Measurements from ENCODE around the gene MT1E.
"Not testable (repeated sequence)": the region's sequence is repeated elsewhere in the genome, so short reads cannot be mapped to it uniquely, and the experiment has no call there.

The MT1E gene

DNA sequence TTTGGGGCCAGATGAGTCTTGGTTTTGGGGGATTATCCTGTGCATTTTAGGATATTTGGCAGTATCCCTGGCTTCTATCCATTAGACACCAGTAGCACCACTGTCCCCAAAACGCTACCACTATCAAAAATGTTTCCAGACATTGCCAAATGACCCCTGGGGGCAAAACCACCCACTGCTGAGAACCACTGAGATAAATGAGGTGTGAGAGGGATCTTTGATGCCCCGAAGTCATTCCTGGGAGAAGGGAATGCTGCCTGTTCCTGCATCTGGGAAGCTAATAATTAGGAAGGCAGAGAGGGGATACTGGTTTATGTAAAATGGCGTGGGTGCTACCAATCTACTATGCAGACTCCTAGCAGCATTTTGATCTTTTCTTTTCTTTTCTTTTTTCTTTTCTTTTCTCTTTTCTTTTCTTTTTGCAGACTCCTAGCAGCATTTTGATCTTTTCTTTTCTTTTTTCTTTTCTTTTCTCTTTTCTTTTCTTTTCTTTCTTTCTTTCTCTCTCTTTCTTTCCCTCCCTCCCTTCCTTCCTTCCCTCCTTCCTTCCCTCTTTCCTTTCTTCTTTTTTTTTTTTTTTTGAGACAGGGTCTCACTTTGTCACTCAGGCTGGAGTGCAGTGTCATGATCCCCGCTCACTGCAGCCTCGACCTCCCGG lies 45.1 kb upstream of the MT1E start:
- no peak for DNase-seq (ENCODE audit: low read depth in 1 of 2, low spot score in 1 of 2)
- H3K27ac ChIP-seq (replicated peaks) = no peak overlapping the region
- TF ChIP-seq, protein P1, sequence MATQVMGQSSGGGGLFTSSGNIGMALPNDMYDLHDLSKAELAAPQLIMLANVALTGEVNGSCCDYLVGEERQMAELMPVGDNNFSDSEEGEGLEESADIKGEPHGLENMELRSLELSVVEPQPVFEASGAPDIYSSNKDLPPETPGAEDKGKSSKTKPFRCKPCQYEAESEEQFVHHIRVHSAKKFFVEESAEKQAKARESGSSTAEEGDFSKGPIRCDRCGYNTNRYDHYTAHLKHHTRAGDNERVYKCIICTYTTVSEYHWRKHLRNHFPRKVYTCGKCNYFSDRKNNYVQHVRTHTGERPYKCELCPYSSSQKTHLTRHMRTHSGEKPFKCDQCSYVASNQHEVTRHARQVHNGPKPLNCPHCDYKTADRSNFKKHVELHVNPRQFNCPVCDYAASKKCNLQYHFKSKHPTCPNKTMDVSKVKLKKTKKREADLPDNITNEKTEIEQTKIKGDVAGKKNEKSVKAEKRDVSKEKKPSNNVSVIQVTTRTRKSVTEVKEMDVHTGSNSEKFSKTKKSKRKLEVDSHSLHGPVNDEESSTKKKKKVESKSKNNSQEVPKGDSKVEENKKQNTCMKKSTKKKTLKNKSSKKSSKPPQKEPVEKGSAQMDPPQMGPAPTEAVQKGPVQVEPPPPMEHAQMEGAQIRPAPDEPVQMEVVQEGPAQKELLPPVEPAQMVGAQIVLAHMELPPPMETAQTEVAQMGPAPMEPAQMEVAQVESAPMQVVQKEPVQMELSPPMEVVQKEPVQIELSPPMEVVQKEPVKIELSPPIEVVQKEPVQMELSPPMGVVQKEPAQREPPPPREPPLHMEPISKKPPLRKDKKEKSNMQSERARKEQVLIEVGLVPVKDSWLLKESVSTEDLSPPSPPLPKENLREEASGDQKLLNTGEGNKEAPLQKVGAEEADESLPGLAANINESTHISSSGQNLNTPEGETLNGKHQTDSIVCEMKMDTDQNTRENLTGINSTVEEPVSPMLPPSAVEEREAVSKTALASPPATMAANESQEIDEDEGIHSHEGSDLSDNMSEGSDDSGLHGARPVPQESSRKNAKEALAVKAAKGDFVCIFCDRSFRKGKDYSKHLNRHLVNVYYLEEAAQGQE (IDR thresholded peaks at IDR 0.05; ENCODE audit: insufficient replicate concordance, low read depth) = no peak
- no peak for TF ChIP-seq SPI1 (IDR thresholded peaks at IDR 0.05; ENCODE audit: borderline replicate concordance, low read depth)
- no peak for TF ChIP-seq POLR2AphosphoS5 (IDR thresholded peaks at IDR 0.05; ENCODE audit: low read depth)
- TF ChIP-seq, protein P2, sequence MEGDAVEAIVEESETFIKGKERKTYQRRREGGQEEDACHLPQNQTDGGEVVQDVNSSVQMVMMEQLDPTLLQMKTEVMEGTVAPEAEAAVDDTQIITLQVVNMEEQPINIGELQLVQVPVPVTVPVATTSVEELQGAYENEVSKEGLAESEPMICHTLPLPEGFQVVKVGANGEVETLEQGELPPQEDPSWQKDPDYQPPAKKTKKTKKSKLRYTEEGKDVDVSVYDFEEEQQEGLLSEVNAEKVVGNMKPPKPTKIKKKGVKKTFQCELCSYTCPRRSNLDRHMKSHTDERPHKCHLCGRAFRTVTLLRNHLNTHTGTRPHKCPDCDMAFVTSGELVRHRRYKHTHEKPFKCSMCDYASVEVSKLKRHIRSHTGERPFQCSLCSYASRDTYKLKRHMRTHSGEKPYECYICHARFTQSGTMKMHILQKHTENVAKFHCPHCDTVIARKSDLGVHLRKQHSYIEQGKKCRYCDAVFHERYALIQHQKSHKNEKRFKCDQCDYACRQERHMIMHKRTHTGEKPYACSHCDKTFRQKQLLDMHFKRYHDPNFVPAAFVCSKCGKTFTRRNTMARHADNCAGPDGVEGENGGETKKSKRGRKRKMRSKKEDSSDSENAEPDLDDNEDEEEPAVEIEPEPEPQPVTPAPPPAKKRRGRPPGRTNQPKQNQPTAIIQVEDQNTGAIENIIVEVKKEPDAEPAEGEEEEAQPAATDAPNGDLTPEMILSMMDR (IDR thresholded peaks at IDR 0.05; ENCODE audit: insufficient read depth, low read length) = no peak
- no peak for TF ChIP-seq GABPA (IDR thresholded peaks at IDR 0.05; ENCODE audit: low read depth)
- H3K27me3 ChIP-seq (ENCODE audit: insufficient read depth, poor library complexity, severe bottlenecking) = peaks cover 1% of the 10 kb centered on the region
- no peak overlapping the region for H3K4me3 ChIP-seq (replicated peaks; ENCODE audit: insufficient read depth, low read length)

GRCh38 chr16:56582911-56583310 lies 42.7 kb upstream of the MT1E start:
- H3K27me3 ChIP-seq (ENCODE audit: insufficient read depth, poor library complexity, severe bottlenecking); DNase-seq (ENCODE audit: low read depth in 1 of 2, low spot score in 1 of 2); H3K4me3 ChIP-seq (replicated peaks; ENCODE audit: insufficient read depth, low read length); H3K27ac ChIP-seq (replicated peaks): not testable (repeated sequence)

DNA sequence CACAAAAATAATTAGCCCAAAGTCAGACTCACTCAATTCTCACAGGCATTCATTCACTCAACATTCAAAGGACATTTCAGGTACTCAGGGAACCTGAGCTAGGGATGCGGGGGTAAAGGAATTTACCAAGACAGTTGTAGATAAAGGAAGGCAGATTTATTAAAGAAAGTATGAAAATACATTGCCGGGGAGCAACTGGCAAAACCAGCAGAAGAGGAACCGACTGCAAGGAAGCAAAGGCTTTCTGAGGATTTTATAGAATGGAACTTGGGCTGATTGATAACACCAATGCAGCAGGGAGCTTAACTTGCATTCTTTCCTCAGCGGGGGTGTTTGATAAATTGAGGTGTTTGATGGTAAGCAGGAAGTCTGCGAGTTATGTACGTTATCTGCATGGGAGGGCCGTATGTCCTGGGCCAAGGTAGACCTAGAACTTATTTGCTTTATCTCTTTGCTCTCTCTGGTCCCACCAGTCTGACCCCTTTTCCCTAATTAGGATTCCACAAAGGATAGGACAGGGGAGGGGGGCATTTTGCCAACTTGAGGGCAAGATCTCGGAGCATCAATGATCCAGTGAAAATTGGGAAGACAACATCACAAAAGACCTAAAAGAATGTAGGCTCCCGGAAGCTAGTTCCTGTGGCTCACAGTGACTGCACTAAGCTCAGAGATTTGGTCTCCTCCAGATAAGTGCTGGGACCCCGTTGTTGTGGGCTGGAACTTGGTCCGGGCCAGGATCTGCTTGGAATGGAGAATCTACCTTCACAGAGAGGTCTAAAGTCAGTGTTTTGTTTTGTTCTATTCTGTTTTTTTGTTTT lies 42.0 kb upstream of the MT1E start:
- no peak for DNase-seq (ENCODE audit: low read depth in 1 of 2, low spot score in 1 of 2)
- no peak overlapping the region for H3K4me3 ChIP-seq (replicated peaks; ENCODE audit: insufficient read depth, low read length)
- peaks cover 3% of the 10 kb centered on the region for H3K27me3 ChIP-seq (ENCODE audit: insufficient read depth, poor library complexity, severe bottlenecking)
- H3K27ac ChIP-seq (replicated peaks) = no peak overlapping the region
- TF ChIP-seq, protein P1 (IDR thresholded peaks at IDR 0.05; ENCODE audit: insufficient replicate concordance, low read depth) = no peak
- TF ChIP-seq POLR2AphosphoS5 (IDR thresholded peaks at IDR 0.05; ENCODE audit: low read depth) = no peak
- no peak for TF ChIP-seq SPI1 (IDR thresholded peaks at IDR 0.05; ENCODE audit: borderline replicate concordance, low read depth)
- TF ChIP-seq, protein P2 (IDR thresholded peaks at IDR 0.05; ENCODE audit: insufficient read depth, low read length) = no peak
- TF ChIP-seq GABPA (IDR thresholded peaks at IDR 0.05; ENCODE audit: low read depth) = no peak

DNA sequence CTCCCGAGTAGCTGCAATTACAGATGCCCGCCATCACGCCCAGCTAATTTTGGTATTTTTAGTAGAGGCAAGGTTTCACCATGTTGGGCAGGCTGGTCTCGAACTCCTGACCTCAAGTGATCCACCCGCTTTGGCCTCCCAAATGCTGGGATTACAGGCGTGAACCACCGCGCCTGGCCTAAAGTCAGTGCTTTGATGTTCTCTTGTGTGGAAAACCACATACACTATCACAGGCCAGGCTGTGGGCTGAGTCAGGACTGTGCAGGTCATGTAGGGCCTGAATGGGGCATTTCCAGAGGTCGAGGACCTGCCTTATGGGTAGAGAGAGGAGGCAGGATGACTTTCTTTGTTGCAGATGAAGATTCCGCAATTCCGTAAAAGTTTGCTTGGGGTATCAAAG lies 41.3 kb upstream of the MT1E start:
- TF ChIP-seq POLR2AphosphoS5 (IDR thresholded peaks at IDR 0.05; ENCODE audit: low read depth) (no peak), SPI1 (IDR thresholded peaks at IDR 0.05; ENCODE audit: borderline replicate concordance, low read depth) (no peak), GABPA (IDR thresholded peaks at IDR 0.05; ENCODE audit: low read depth) (no peak)
- TF ChIP-seq, protein P1 (IDR thresholded peaks at IDR 0.05; ENCODE audit: insufficient replicate concordance, low read depth) = no peak
- TF ChIP-seq, protein P2 (IDR thresholded peaks at IDR 0.05; ENCODE audit: insufficient read depth, low read length) = no peak
- no peak for DNase-seq (ENCODE audit: low read depth in 1 of 2, low spot score in 1 of 2)
- H3K4me3 ChIP-seq (replicated peaks; ENCODE audit: insufficient read depth, low read length) = no peak overlapping the region
- H3K27ac ChIP-seq (replicated peaks) = no peak overlapping the region
- H3K27me3 ChIP-seq (ENCODE audit: insufficient read depth, poor library complexity, severe bottlenecking) = peaks cover 8% of the 10 kb centered on the region

Measured in HL-60 (cell line).